Omental fat pad (tissue), 4 donors: Measurements from ENCODE around the gene ARSD. TPM values are rescaled to one million over a fixed set of nuclear protein-coding genes. Genes with fewer than 3 reads are reported as not detected.
"Not testable (repeated sequence)": the region's sequence is repeated elsewhere in the genome, so short reads cannot be mapped to it uniquely, and the experiment has no call there.

Experiments
- ATAC-seq: fragments of 150-250 bp; one replicate; pipeline ENCODE4 v1.9.1; 2016; ENCODE audit warnings: mild to moderate bottlenecking, moderate library complexity; ENCODE audit not compliant: low FRiP score
- DNase-seq: peaks from one replicate; pipeline ENCODE4 v3.0.0-alpha.2; 2019; ENCODE audit warnings: low spot score
- total RNA-seq, 4 donors: library from RNA; depleted of rRNA; stranded (reverse); fragments of >200 nt; gene quantifications; one replicate each; pipeline ENCODE4 v1.1.0, GENCODE V29; 2016
- TF ChIP-seq, protein P1 (sequence below), 3 donors: fragments of 450-650 bp; IDR thresholded peaks; one replicate each; pipeline ENCODE4 v1.5.1; 2016 to 2017; ENCODE audit warnings: antibody characterized with exemption in 3 of 3, mild to moderate bottlenecking in 3 of 3, moderate library complexity in 2 of 3

The ARSD gene
- total RNA-seq, 4 donors from 2014 or later: 17.3 to 33.8 (median 27.1) TPM

DNA sequence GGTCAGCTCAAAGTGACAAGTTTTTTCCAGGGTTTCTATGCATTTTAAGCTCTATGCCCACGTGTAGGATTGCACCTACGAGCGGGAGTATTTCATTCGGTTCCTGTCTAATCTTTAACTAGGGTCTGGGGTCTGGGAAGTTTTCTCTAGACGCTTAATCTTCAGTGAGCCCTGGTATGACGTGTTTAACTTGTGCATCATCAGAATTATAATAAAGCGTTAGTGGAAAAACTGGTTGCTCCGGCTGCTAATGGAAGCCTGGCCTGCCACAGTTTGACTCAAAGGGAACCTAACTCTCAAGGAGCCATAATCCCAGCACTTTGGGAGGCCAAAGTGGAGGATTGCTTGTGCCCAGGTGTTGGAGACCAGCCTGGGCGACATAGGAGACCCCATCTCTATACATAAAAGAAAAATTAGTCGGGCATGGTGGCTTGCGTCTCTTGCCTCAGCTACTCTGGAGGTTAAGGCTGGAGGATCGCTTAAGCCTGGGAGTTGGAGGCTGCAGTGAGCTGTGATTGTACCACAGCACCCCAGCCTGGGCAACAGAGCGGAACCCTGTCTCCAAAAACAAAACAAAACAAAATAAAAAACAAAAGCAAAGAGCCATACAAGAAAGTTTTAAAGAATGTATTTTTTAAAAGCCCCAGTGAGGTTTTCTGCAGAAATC is 30.2 kb downstream of the ARSD start:
- TF ChIP-seq, protein P1, sequence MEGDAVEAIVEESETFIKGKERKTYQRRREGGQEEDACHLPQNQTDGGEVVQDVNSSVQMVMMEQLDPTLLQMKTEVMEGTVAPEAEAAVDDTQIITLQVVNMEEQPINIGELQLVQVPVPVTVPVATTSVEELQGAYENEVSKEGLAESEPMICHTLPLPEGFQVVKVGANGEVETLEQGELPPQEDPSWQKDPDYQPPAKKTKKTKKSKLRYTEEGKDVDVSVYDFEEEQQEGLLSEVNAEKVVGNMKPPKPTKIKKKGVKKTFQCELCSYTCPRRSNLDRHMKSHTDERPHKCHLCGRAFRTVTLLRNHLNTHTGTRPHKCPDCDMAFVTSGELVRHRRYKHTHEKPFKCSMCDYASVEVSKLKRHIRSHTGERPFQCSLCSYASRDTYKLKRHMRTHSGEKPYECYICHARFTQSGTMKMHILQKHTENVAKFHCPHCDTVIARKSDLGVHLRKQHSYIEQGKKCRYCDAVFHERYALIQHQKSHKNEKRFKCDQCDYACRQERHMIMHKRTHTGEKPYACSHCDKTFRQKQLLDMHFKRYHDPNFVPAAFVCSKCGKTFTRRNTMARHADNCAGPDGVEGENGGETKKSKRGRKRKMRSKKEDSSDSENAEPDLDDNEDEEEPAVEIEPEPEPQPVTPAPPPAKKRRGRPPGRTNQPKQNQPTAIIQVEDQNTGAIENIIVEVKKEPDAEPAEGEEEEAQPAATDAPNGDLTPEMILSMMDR (IDR thresholded peaks at IDR 0.05): no peak
- DNase-seq: no peak
- ATAC-seq: no peak

- ATAC-seq: not testable (repeated sequence)
Observed at GRCh38 chrX:2897690-2898623, 31.2 kb downstream of the ARSD start.

DNA sequence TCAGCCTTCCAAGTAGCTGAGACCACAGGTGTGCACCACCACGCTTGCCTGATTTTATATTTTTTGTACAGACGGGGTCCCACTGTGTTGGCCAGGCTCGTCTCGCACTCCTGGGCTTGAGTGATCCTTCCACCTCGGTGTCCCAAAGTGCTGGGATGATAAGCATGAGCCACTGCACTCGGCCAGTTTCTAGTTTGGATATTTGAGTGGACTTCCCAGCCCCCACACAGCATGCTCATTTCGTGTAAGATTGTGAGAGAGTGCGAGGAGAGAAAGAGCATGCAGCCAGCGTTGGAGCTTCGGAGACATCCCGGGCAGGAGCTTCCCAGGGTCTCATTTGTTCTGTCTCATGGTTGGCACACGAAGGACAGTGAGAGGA is 31.8 kb downstream of the ARSD start:
- TF ChIP-seq, protein P1 (IDR thresholded peaks at IDR 0.05): no peak
- DNase-seq (no peak), ATAC-seq (no peak)

More at GRCh38 chrX:2897690-2898623, 31.2 kb downstream of the ARSD start:
- DNase-seq: not testable (repeated sequence)

- no peak for ATAC-seq
Observed at GRCh38 chrX:2894885-2895292, 34.2 kb downstream of the ARSD start.

GRCh38 chrX:2892816-2893215 is 36.3 kb downstream of the ARSD start:
- no peak for ATAC-seq
- DNase-seq: no peak
- TF ChIP-seq, protein P1 (IDR thresholded peaks at IDR 0.05): no peak

More at GRCh38 chrX:2894885-2895292, 34.2 kb downstream of the ARSD start:
- TF ChIP-seq, protein P1 (IDR thresholded peaks at IDR 0.05): no peak
- DNase-seq: no peak

DNA sequence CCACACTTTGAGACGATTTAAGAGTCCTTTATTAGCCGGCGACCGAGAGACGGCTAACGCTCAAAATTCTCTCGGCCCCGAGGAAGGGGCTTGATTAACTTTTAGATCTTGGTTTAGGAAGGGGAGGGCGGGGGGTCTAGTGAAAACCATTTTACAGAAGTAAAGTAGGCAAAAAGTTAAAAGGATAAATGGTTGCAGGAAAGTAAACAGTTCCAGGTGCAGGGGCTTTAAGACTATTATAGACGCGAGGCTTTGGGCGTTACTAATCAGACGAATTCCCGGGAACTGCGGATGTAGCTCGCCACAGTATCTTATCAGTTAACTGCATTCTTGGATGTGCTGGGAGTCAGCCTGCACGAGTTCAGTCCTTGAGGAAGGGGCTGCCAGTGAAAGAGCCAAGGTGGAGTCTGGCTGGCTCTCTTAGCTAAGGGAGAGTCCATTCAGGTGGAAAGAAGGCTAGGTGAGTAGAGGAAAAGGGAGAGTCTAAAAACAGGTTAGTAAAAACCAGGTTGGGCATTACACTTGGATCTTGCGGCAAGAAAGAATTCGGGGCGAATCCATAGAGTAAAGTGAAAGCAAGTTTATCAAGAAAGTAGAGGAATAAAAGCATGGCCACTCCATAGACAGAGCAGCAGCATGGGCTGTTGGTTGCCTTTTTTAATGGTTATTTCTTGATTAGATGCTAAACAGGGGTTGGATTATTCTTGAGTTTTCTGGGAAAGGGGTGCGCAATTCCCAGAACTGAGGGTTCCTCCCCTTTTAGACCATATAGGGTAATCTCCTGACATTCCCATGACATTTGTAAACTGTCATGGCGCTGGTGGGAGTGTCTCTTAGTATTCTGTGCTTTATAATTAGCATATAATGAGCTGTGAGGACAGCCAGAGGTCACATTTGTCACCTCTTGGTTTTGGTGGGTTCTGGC is 38.3 kb downstream of the ARSD start:
- ATAC-seq, DNase-seq: not testable (repeated sequence)

DNA sequence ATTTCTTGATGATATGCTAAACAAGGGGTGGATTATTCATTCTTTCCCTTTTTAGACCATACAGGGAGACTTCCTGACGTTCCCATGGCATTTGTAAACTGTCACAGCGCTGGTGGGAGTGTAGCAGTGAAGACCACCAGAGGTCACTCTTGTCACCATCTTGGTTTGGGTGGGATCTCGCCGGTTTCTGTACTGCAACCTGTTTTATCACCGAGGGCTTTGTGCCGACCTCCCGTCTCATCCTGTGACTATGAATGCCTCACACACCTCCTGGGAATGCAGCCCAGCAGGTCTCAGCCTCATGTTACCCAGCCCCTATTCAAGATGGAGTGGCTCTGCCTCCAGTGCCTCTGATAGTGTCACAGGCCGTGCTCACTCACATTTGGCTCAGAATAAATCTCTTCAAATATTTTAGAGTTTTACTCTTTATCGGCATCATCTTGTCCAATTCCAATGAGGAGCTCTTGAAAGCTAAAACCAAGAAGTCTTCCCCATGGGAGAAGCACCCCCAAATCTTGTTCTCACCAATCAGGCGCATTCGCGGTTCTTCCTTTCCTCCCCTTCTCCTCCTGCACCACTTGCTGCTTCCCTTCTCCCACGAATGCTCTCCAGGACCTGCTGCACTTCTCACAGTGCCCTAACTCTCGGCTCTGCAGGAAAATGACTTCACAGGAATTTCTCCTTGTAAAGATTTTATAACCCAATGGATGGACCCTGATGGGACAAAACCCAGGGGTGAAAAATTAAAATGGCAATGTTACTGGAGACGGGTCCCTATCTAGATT is 39.2 kb downstream of the ARSD start:
- not testable (repeated sequence) for DNase-seq, ATAC-seq
